ENCODE data around the gene DHRS7B. TPM values are rescaled to one million over a fixed set of nuclear protein-coding genes. Genes with fewer than 3 reads are reported as not detected.
"Not testable (repeated sequence)": the region's sequence is repeated elsewhere in the genome, so short reads cannot be mapped to it uniquely, and the experiment has no call there.

The DHRS7B gene
- total RNA-seq, 2 experiments from 2014 or later: 12.8 to 15.0 TPM

- Mint-ChIP-seq H3K36me3 (ENCODE audit: low read depth) (peaks cover 16% of the 10 kb centered on the region), H3K27me3 (no peaks in the 10 kb centered on the region), H3K9me3 (ENCODE audit: low read depth) (peaks cover 15% of the 10 kb centered on the region), H3K4me3 (no peak overlapping the region), H3K4me1 (peaks cover 9% of the 10 kb centered on the region), H3K27ac (no peak overlapping the region)
- ChIA-PET POLR2A (interaction anchor here (0.6 kb wide), 2 partner anchors 25 to 38 kb away, joined by 4 to 6 read pairs; no protein-coding TSS in a partner anchor), CTCF (interaction anchor here (0.6 kb wide), 1 partner anchor 13 kb away, joined by 3 read pairs; no protein-coding TSS in a partner anchor)
- intact Hi-C loops (cut with DNase I, micrococcal nuclease): no loop called here
- DNase-seq (no peak), ATAC-seq (no peak)
Observed at GRCh38 chr17:21132428-21132827, 5.7 kb downstream of the DHRS7B start.

- ChIA-PET POLR2A (no interaction called here), CTCF (interaction anchor here (0.9 kb wide), 1 partner anchor 13 kb away, joined by 3 read pairs; no protein-coding TSS in a partner anchor)
- no peak overlapping the region for H3K27ac Mint-ChIP-seq
- no peak overlapping the region for H3K4me3 Mint-ChIP-seq
- no peaks in the 10 kb centered on the region for H3K4me1 Mint-ChIP-seq
- no peaks in the 10 kb centered on the region for H3K27me3 Mint-ChIP-seq
- peaks cover 15% of the 10 kb centered on the region for H3K9me3 Mint-ChIP-seq (ENCODE audit: low read depth)
- H3K36me3 Mint-ChIP-seq (ENCODE audit: low read depth): peaks cover 20% of the 10 kb centered on the region
- ATAC-seq (no peak), DNase-seq (no peak)
- intact Hi-C loops (cut with DNase I, micrococcal nuclease): loop anchor here in 1 of 2 experiments (2.0 kb wide), 1 partner anchor 18 kb away; no protein-coding TSS in a partner anchor
Observed at GRCh38 chr17:21134559-21134958, 7.8 kb downstream of the DHRS7B start.

GRCh38 chr17:21140911-21141310 lies 14.1 kb downstream of the DHRS7B start:
- Mint-ChIP-seq H3K27ac (no peak overlapping the region), H3K4me1 (no peaks in the 10 kb centered on the region), H3K27me3 (no peaks in the 10 kb centered on the region), H3K4me3 (no peak overlapping the region), H3K9me3 (ENCODE audit: low read depth) (no peaks in the 10 kb centered on the region), H3K36me3 (ENCODE audit: low read depth) (peaks cover 18% of the 10 kb centered on the region)
- ChIA-PET CTCF (no interaction called here), POLR2A (no interaction called here)
- intact Hi-C loops (cut with DNase I, micrococcal nuclease): no loop called here
- DNase-seq (no peak), ATAC-seq (no peak)

- Mint-ChIP-seq H3K4me3 (no peak overlapping the region), H3K9me3 (ENCODE audit: low read depth) (no peaks in the 10 kb centered on the region), H3K27ac (no peak overlapping the region), H3K4me1 (no peaks in the 10 kb centered on the region), H3K27me3 (no peaks in the 10 kb centered on the region), H3K36me3 (ENCODE audit: low read depth) (peaks cover 21% of the 10 kb centered on the region)
- ChIA-PET CTCF (interaction anchor here (1.0 kb wide), 1 partner anchor 13 kb away, joined by 4 read pairs; no protein-coding TSS in a partner anchor), POLR2A (no interaction called here)
- ATAC-seq (no peak), DNase-seq (no peak)
- intact Hi-C loops (cut with DNase I, micrococcal nuclease): no loop called here
Observed at GRCh38 chr17:21141331-21141730, 14.6 kb downstream of the DHRS7B start.

GRCh38 chr17:21142065-21142464 lies 15.3 kb downstream of the DHRS7B start:
- H3K27ac Mint-ChIP-seq; H3K4me3 Mint-ChIP-seq; POLR2A ChIA-PET; ATAC-seq; DNase-seq; H3K27me3 Mint-ChIP-seq; H3K4me1 Mint-ChIP-seq; H3K9me3 Mint-ChIP-seq (ENCODE audit: low read depth); intact Hi-C loops (cut with DNase I, micrococcal nuclease): not testable (repeated sequence)
- CTCF ChIA-PET: interaction anchor here (1.0 kb wide), 1 partner anchor 14 kb away, joined by 4 read pairs; no protein-coding TSS in a partner anchor
- H3K36me3 Mint-ChIP-seq (ENCODE audit: low read depth): peaks cover 28% of the 10 kb centered on the region

GRCh38 chr17:21143695-21144094 lies 16.9 kb downstream of the DHRS7B start:
- Mint-ChIP-seq H3K27ac (no peak overlapping the region), H3K4me1 (no peaks in the 10 kb centered on the region), H3K4me3 (no peak overlapping the region), H3K36me3 (ENCODE audit: low read depth) (peaks cover 32% of the 10 kb centered on the region), H3K9me3 (ENCODE audit: low read depth) (peaks cover under 1% of the 10 kb centered on the region), H3K27me3 (no peaks in the 10 kb centered on the region)
- CTCF ChIA-PET: no interaction called here
- intact Hi-C loops (cut with DNase I, micrococcal nuclease): no loop called here
- POLR2A ChIA-PET: no interaction called here
- no peak for DNase-seq
- no peak for ATAC-seq

GRCh38 chr17:21144299-21144698 lies 17.5 kb downstream of the DHRS7B start:
- DNase-seq; H3K27ac Mint-ChIP-seq; intact Hi-C loops (cut with DNase I, micrococcal nuclease); ATAC-seq; H3K4me3 Mint-ChIP-seq; H3K4me1 Mint-ChIP-seq; H3K9me3 Mint-ChIP-seq (ENCODE audit: low read depth); CTCF ChIA-PET; POLR2A ChIA-PET; H3K27me3 Mint-ChIP-seq: not testable (repeated sequence)
- peaks cover 36% of the 10 kb centered on the region for H3K36me3 Mint-ChIP-seq (ENCODE audit: low read depth)

GRCh38 chr17:21146362-21147015 lies 19.7 kb downstream of the DHRS7B start:
- H3K4me1 Mint-ChIP-seq: no peaks in the 10 kb centered on the region
- no peaks in the 10 kb centered on the region for H3K27me3 Mint-ChIP-seq
- POLR2A ChIA-PET: no interaction called here
- H3K36me3 Mint-ChIP-seq (ENCODE audit: low read depth): peaks cover 39% of the 10 kb centered on the region
- ATAC-seq (no peak), DNase-seq (no peak)
- CTCF ChIA-PET: no interaction called here
- H3K9me3 Mint-ChIP-seq (ENCODE audit: low read depth): peaks cover 5% of the 10 kb centered on the region
- H3K27ac Mint-ChIP-seq: no peak overlapping the region
- H3K4me3 Mint-ChIP-seq: no peak overlapping the region
- intact Hi-C loops (cut with DNase I, micrococcal nuclease): no loop called here

- intact Hi-C loops (cut with DNase I, micrococcal nuclease): no loop called here
- no peak overlapping the region for H3K4me3 Mint-ChIP-seq
Observed at GRCh38 chr17:21149621-21150020, 22.9 kb downstream of the DHRS7B start.

GRCh38 chr17:21152731-21153130 lies 26.0 kb downstream of the DHRS7B start:
- Mint-ChIP-seq H3K27ac (no peak overlapping the region), H3K9me3 (ENCODE audit: low read depth) (peaks cover 29% of the 10 kb centered on the region), H3K4me1 (peaks cover 10% of the 10 kb centered on the region), H3K4me3 (no peak overlapping the region), H3K36me3 (ENCODE audit: low read depth) (peaks cover 16% of the 10 kb centered on the region), H3K27me3 (no peaks in the 10 kb centered on the region)
- ATAC-seq: no peak
- DNase-seq: no peak
- CTCF ChIA-PET: interaction anchor here (0.6 kb wide), 1 partner anchor 31 kb away, joined by 3 read pairs; no protein-coding TSS in a partner anchor
- intact Hi-C loops (cut with DNase I, micrococcal nuclease): loop anchor here in 1 of 2 experiments (2.0 kb wide), 1 partner anchor 18 kb away; no protein-coding TSS in a partner anchor
- POLR2A ChIA-PET: no interaction called here

More at GRCh38 chr17:21149621-21150020, 22.9 kb downstream of the DHRS7B start:
- Mint-ChIP-seq H3K27me3 (no peaks in the 10 kb centered on the region), H3K36me3 (ENCODE audit: low read depth) (peaks cover 35% of the 10 kb centered on the region), H3K4me1 (no peaks in the 10 kb centered on the region), H3K9me3 (ENCODE audit: low read depth) (peaks cover 20% of the 10 kb centered on the region), H3K27ac (no peak overlapping the region)
- DNase-seq (no peak), ATAC-seq (no peak)
- ChIA-PET POLR2A (no interaction called here), CTCF (no interaction called here)

GRCh38 chr17:21157586-21158370 lies 31.0 kb downstream of the DHRS7B start:
- no peak overlapping the region for H3K4me3 Mint-ChIP-seq
- ATAC-seq: peak; percentile 75
- POLR2A ChIA-PET: interaction anchor here (0.6 to 1.0 kb wide), 3 partner anchors 25 to 124 kb away, joined by 3 to 6 read pairs (median 3); no protein-coding TSS in a partner anchor
- peaks cover 25% of the 10 kb centered on the region for H3K4me1 Mint-ChIP-seq
- CTCF ChIA-PET: no interaction called here
- H3K9me3 Mint-ChIP-seq (ENCODE audit: low read depth): peaks cover 22% of the 10 kb centered on the region
- intact Hi-C loops (cut with DNase I, micrococcal nuclease): no loop called here
- H3K27me3 Mint-ChIP-seq: no peaks in the 10 kb centered on the region
- peak overlapping the region; percentile 47 for H3K27ac Mint-ChIP-seq
- DNase-seq: peak; percentile 11
- H3K36me3 Mint-ChIP-seq (ENCODE audit: low read depth): peaks cover 7% of the 10 kb centered on the region

GRCh38 chr17:21160401-21160800 lies 33.6 kb downstream of the DHRS7B start:
- Mint-ChIP-seq H3K4me3 (no peak overlapping the region), H3K27ac (no peak overlapping the region), H3K4me1 (peaks cover 25% of the 10 kb centered on the region), H3K27me3 (no peaks in the 10 kb centered on the region), H3K9me3 (ENCODE audit: low read depth) (peaks cover 2% of the 10 kb centered on the region), H3K36me3 (ENCODE audit: low read depth) (no peaks in the 10 kb centered on the region)
- CTCF ChIA-PET: no interaction called here
- ATAC-seq (no peak), DNase-seq (no peak)
- intact Hi-C loops (cut with DNase I, micrococcal nuclease): no loop called here
- POLR2A ChIA-PET: no interaction called here
